HepG2 (cell line): ENCODE data around the gene DELE1. TPM values are rescaled to one million over a fixed set of nuclear protein-coding genes. Genes with fewer than 3 reads are reported as not detected.

Source experiments
- CREB1 ChIP-seq, 2 experiments: fragments of 450-650 bp in 1 of 2; IDR thresholded peaks; 2 replicates each; pipeline ENCODE4 v1.6.1; 2016 to 2017; ENCODE audit warnings: control low read depth in 1 of 2, mild to moderate bottlenecking in 1 of 2, missing compliant biosample characterization in 1 of 2, missing genetic modification characterization in 1 of 2
- DMAP1 ChIP-seq: IDR thresholded peaks from 2 replicates; pipeline ENCODE4 v1.6.1; 2016
- DZIP1 ChIP-seq: sonication (generic); formaldehyde crosslinking; IDR thresholded peaks from 2 replicates; pipeline ENCODE4 v1.5.0; 2020; ENCODE audit warnings: mild to moderate bottlenecking, missing genetic modification reagents
- ELK4 ChIP-seq: sonication (generic); formaldehyde crosslinking; IDR thresholded peaks from 2 replicates; pipeline ENCODE4 v1.9.0; 2021; ENCODE audit warnings: missing genetic modification reagents, borderline replicate concordance
- FOXK1 ChIP-seq: sonication (generic); formaldehyde crosslinking; IDR thresholded peaks from 2 replicates; pipeline ENCODE4 v1.4.0; 2020; ENCODE audit warnings: low read depth, missing genetic modification reagents, borderline replicate concordance
- GABPA ChIP-seq, 2 experiments: IDR thresholded peaks; 2 replicates each; pipeline ENCODE4 v1.6.1; 2011 to 2016; ENCODE audit warnings: low read depth in 2 of 2, low read length in 1 of 2, missing biosample characterization in 1 of 2, missing genetic modification characterization in 1 of 2
- GATAD2A ChIP-seq: IDR thresholded peaks from 2 replicates; pipeline ENCODE4 v1.6.1; 2016
- HNRNPUL1 ChIP-seq: fragments of 200-400 bp; formaldehyde crosslinking; IDR thresholded peaks from 2 replicates; pipeline ENCODE4 v1.6.1; 2017; ENCODE audit warnings: low read depth, mild to moderate bottlenecking, low read length, moderate library complexity
- KLF11 ChIP-seq: IDR thresholded peaks from 2 replicates; pipeline ENCODE4 v1.6.1; 2016; ENCODE audit warnings: missing compliant biosample characterization
- PHF21A ChIP-seq: sonication (generic); formaldehyde crosslinking; IDR thresholded peaks from 2 replicates; pipeline ENCODE4 v1.5.0; 2020; ENCODE audit warnings: mild to moderate bottlenecking, missing genetic modification reagents
- RARA ChIP-seq: IDR thresholded peaks from 2 replicates; pipeline ENCODE4 v1.6.1; 2016; ENCODE audit warnings: missing genetic modification reagents, missing compliant biosample characterization
- RFX3 ChIP-seq: IDR thresholded peaks from 2 replicates; pipeline ENCODE4 v1.6.1; 2016; ENCODE audit warnings: missing biosample characterization, missing genetic modification reagents
- SP140L ChIP-seq: sonication (generic); formaldehyde crosslinking; IDR thresholded peaks from 2 replicates; pipeline ENCODE4 v1.4.0; 2020; ENCODE audit warnings: missing genetic modification reagents, borderline replicate concordance
- TBP ChIP-seq: sonication (generic); formaldehyde crosslinking; IDR thresholded peaks from 2 replicates; pipeline ENCODE4 v1.5.0; 2020; ENCODE audit warnings: missing genetic modification reagents
- TEAD3 ChIP-seq: optimal IDR thresholded peaks from 2 replicates; pipeline ENCODE3; 2016; ENCODE audit warnings: borderline replicate concordance
- TSC22D2 ChIP-seq: sonication (generic); formaldehyde crosslinking; IDR thresholded peaks from 2 replicates; pipeline ENCODE4 v1.5.1; 2020; ENCODE audit warnings: missing genetic modification reagents, mild to moderate bottlenecking, borderline replicate concordance
- YEATS2 ChIP-seq: sonication (generic); formaldehyde crosslinking; IDR thresholded peaks from 2 replicates; pipeline ENCODE4 v1.4.0; 2020; ENCODE audit warnings: missing genetic modification reagents, borderline replicate concordance
- ZNF17 ChIP-seq: sonication (generic); formaldehyde crosslinking; IDR thresholded peaks from 2 replicates; pipeline ENCODE4 v1.5.0; 2020; ENCODE audit warnings: mild to moderate bottlenecking, missing genetic modification reagents
- ZNF687 ChIP-seq: sonication (generic); formaldehyde crosslinking; IDR thresholded peaks from 2 replicates; pipeline ENCODE4 v1.5.1; 2020; ENCODE audit warnings: mild to moderate bottlenecking, missing genetic modification reagents, moderate library complexity
- ZNF768 ChIP-seq: sonication (generic); formaldehyde crosslinking; IDR thresholded peaks from 2 replicates; pipeline ENCODE4 v1.4.0; 2020; ENCODE audit warnings: missing genetic modification reagents
- ZNF784 ChIP-seq: sonication (generic); formaldehyde crosslinking; IDR thresholded peaks from 2 replicates; pipeline ENCODE4 v1.5.1; 2020; ENCODE audit warnings: missing genetic modification reagents, mild to moderate bottlenecking, borderline replicate concordance
- polyA plus RNA-seq, 8 experiments: library from polyadenylated mRNA; depleted of rRNA in 3 of 8; stranded (reverse) in 7 of 8; unstranded in 1 of 8; fragments of >200 nt; fragmentation: Illumina TruSeq in 4 of 8; extraction: Trizol in 4 of 8; gene quantifications; 2 replicates each; pipeline versions ENCODE4 v1.2.1 to v1.2.3, GENCODE V29; 2011 to 2016; ENCODE audit warnings: low read depth in 4 of 8, missing spikeins in 1 of 8, mixed read lengths in 1 of 8; ENCODE audit not compliant: insufficient read depth in 1 of 8
- total RNA-seq, 5 experiments: library from RNA; depleted of rRNA; stranded (reverse); fragments of >200 nt; fragmentation: Illumina TruSeq; extraction: Trizol; gene quantifications; 2 replicates each; pipeline ENCODE4 v1.2.3, GENCODE V29; 2016; ENCODE audit warnings: low read depth in 1 of 5

DELE1 gene
- total and polyA plus RNA-seq, 2 of the 13 experiments (the other 11 are each of a cell fraction or from before 2014, with no cell fraction given): 57.5 to 90.3 TPM

GRCh38 chr5:141968914-141969608, 45.4 kb downstream of the DELE1 start, which contains the start of gene RNF14 (continued):
- TF ChIP-seq ELK4 (peak; percentile 38; the same call in 1 of the 2 replicates), TEAD3 (no peak), ZNF784 (CRISPR knock-in tag) (peak; percentile 63; the same call in 1 of the 2 replicates), GATAD2A (CRISPR knock-in tag) (peak; percentile 38; the same call in 1 of the 2 replicates), DMAP1 (CRISPR knock-in tag) (peak; percentile 89), RARA (CRISPR knock-in tag) (0 out of 2 replicates have a peak, but pooled peaks have one; percentile 36), SP140L (CRISPR knock-in tag) (peak; percentile 68; the same call in 1 of the 2 replicates), GABPA (IDR thresholded peaks at IDR 0.05; ENCODE audit: low read depth, low read length) (peak; percentile 68), GABPA (CRISPR knock-in tag; IDR thresholded peaks at IDR 0.05; ENCODE audit: low read depth) (peak; percentile 84), HNRNPUL1 (0 out of 2 replicates have a peak, but pooled peaks have one; percentile 42), ZNF17 (CRISPR knock-in tag) (no peak), CREB1 (IDR thresholded peaks at IDR 0.05) (0 out of 2 replicates have a peak, but pooled peaks have one; percentile 1), CREB1 (CRISPR knock-in tag; IDR thresholded peaks at IDR 0.05) (no peak), TBP (0 out of 2 replicates have a peak, but pooled peaks have one; percentile 54), TSC22D2 (CRISPR knock-in tag) (0 out of 2 replicates have a peak, but pooled peaks have one; percentile 15), FOXK1 (CRISPR knock-in tag) (no peak; the same call in 1 of the 2 replicates), RFX3 (CRISPR knock-in tag) (no peak), KLF11 (peak; percentile 54; the same call in 1 of the 2 replicates), YEATS2 (CRISPR knock-in tag) (peak; percentile 82), ZNF687 (CRISPR knock-in tag) (peak; percentile 97), ZNF768 (CRISPR knock-in tag) (peak; percentile 76; the same call in 1 of the 2 replicates), PHF21A (CRISPR knock-in tag) (peak; percentile 92), DZIP1 (CRISPR knock-in tag) (peak; percentile 78; the same call in 1 of the 2 replicates)
